OCI-LY1 (cell line): ENCODE measurements around the gene NUAK1.

Experiments used
- H2AFZ ChIP-seq: fragments of 200-600 bp; sonication (generic), shearing (Covaris generic); 2 replicates; pipeline ENCODE4 v1.6.0; 2014; ENCODE audit warnings: antibody characterized with exemption, mild to moderate bottlenecking, low read length
- H3F3A ChIP-seq: fragments of 200-600 bp; sonication (generic), shearing (Covaris generic); 2 replicates; pipeline ENCODE4 v1.6.0; 2014; ENCODE audit warnings: mild to moderate bottlenecking, antibody characterized with exemption, low read length, moderate library complexity; ENCODE audit not compliant: insufficient read depth
- H3K27ac ChIP-seq: fragments of 200-600 bp; sonication (generic); 2 replicates; pipeline ENCODE4 v1.5.1; 2014; ENCODE audit warnings: low read length, mixed run types, mild to moderate bottlenecking, low read depth; ENCODE audit not compliant: poor library complexity, severe bottlenecking
- H3K27me3 ChIP-seq: fragments of 200-600 bp; sonication (generic); 2 replicates; pipeline ENCODE4 v1.6.0; 2014; ENCODE audit warnings: antibody characterized with exemption, mild to moderate bottlenecking, low read length, moderate library complexity; ENCODE audit not compliant: insufficient read depth
- H3K36me3 ChIP-seq: fragments of 200-600 bp; sonication (generic); 2 replicates; pipeline ENCODE4 v1.6.1; 2014; ENCODE audit warnings: mild to moderate bottlenecking, antibody characterized with exemption, low read length, moderate library complexity, mixed read lengths; ENCODE audit not compliant: insufficient read depth
- H3K4me1 ChIP-seq: fragments of 200-600 bp; sonication (generic); 2 replicates; pipeline ENCODE4 v1.5.1; 2014; ENCODE audit warnings: mild to moderate bottlenecking, low read length, moderate library complexity; ENCODE audit not compliant: insufficient read depth, severe bottlenecking
- H3K4me2 ChIP-seq: fragments of 200-600 bp; sonication (generic), shearing (Covaris generic); 2 replicates; pipeline ENCODE4 v1.6.1; 2014; ENCODE audit warnings: low read length
- H3K4me3 ChIP-seq: fragments of 200-600 bp; sonication (generic); 2 replicates; pipeline ENCODE4 v1.5.1; 2014; ENCODE audit warnings: low read length, low read depth, mild to moderate bottlenecking, mixed read lengths; ENCODE audit not compliant: poor library complexity, severe bottlenecking
- H3K79me2 ChIP-seq: fragments of 200-600 bp; shearing (Covaris generic); 2 replicates; pipeline ENCODE4 v1.6.1; 2016; ENCODE audit warnings: mixed run types, low read length, mixed read lengths; ENCODE audit not compliant: insufficient read depth
- H3K9ac ChIP-seq: fragments of 200-600 bp; sonication (generic), shearing (Covaris generic); 2 replicates; pipeline ENCODE4 v1.6.1; 2014; ENCODE audit warnings: mild to moderate bottlenecking, low read length, mixed read lengths
- H3K9me2 ChIP-seq: fragments of 200-600 bp; sonication (generic), shearing (Covaris generic); 2 replicates; pipeline ENCODE4 v1.6.1; 2014; ENCODE audit warnings: low read depth, mild to moderate bottlenecking, low read length, mixed read lengths
- H3K9me3 ChIP-seq: fragments of 200-600 bp; shearing (Covaris generic); 2 replicates; pipeline ENCODE4 v1.6.1; 2014; ENCODE audit warnings: low read length, mixed read lengths
- H4K20me1 ChIP-seq: fragments of 200-600 bp; sonication (generic), shearing (Covaris generic); 2 replicates; pipeline ENCODE4 v1.6.0; 2016; ENCODE audit warnings: mild to moderate bottlenecking, low read length; ENCODE audit not compliant: insufficient read depth
- CTCF ChIP-seq: fragments of 200-600 bp; sonication (generic), shearing (Covaris generic); IDR thresholded peaks from 2 replicates; pipeline ENCODE4 v1.5.1; 2017; ENCODE audit warnings: mild to moderate bottlenecking, antibody characterized with exemption, low read length, moderate library complexity, mixed read lengths
- EZH2 ChIP-seq: fragments of 200-600 bp; sonication (generic), shearing (Covaris generic); IDR thresholded peaks from 2 replicates; pipeline ENCODE4 v1.8.0; 2017; ENCODE audit warnings: borderline replicate concordance, mixed run types, mild to moderate bottlenecking, antibody characterized with exemption, low read length, moderate library complexity, mixed read lengths

NUAK1 gene

GRCh38 chr12:106025129-106025528 is 113.6 kb downstream of the NUAK1 start:
- no peak overlapping the region for H3K9ac ChIP-seq
- no peak overlapping the region for H3K27ac ChIP-seq
- no peaks in the 10 kb centered on the region for H3K27me3 ChIP-seq
- no peaks in the 10 kb centered on the region for H3K9me2 ChIP-seq
- H3F3A ChIP-seq = no peaks in the 10 kb centered on the region
- H3K4me2 ChIP-seq = no peak overlapping the region
- H3K79me2 ChIP-seq = no peaks in the 10 kb centered on the region
- TF ChIP-seq CTCF = no peak
- no peak for TF ChIP-seq EZH2
- no peak overlapping the region for H2AFZ ChIP-seq
- no peaks in the 10 kb centered on the region for H3K4me1 ChIP-seq
- H4K20me1 ChIP-seq = no peaks in the 10 kb centered on the region
- no peaks in the 10 kb centered on the region for H3K36me3 ChIP-seq
- no peak overlapping the region for H3K4me3 ChIP-seq
- H3K9me3 ChIP-seq = no peaks in the 10 kb centered on the region

- no peaks in the 10 kb centered on the region for H3F3A ChIP-seq
- H2AFZ ChIP-seq = no peak overlapping the region
- H3K4me2 ChIP-seq = no peak overlapping the region
- no peaks in the 10 kb centered on the region for H3K9me2 ChIP-seq
- H3K9me3 ChIP-seq = no peaks in the 10 kb centered on the region
- H3K9ac ChIP-seq = no peak overlapping the region
- TF ChIP-seq EZH2 (no peak), CTCF (no peak)
- H3K4me3 ChIP-seq = no peak overlapping the region
- no peaks in the 10 kb centered on the region for H3K79me2 ChIP-seq
- H3K27me3 ChIP-seq = no peaks in the 10 kb centered on the region
- H3K4me1 ChIP-seq = no peaks in the 10 kb centered on the region
- H3K36me3 ChIP-seq = no peaks in the 10 kb centered on the region
- no peak overlapping the region for H3K27ac ChIP-seq
- H4K20me1 ChIP-seq = no peaks in the 10 kb centered on the region
Measured at GRCh38 chr12:106023039-106023438, 115.7 kb downstream of the NUAK1 start.

- H2AFZ ChIP-seq = no peak overlapping the region
- H3K9ac ChIP-seq = no peak overlapping the region
- no peaks in the 10 kb centered on the region for H3K27me3 ChIP-seq
- H3K27ac ChIP-seq = no peak overlapping the region
- H3K4me2 ChIP-seq = no peak overlapping the region
- no peaks in the 10 kb centered on the region for H3K9me2 ChIP-seq
- TF ChIP-seq CTCF (no peak), EZH2 (no peak)
- no peaks in the 10 kb centered on the region for H3F3A ChIP-seq
- H3K36me3 ChIP-seq = no peaks in the 10 kb centered on the region
- H3K79me2 ChIP-seq = no peaks in the 10 kb centered on the region
- H3K9me3 ChIP-seq = no peaks in the 10 kb centered on the region
- no peaks in the 10 kb centered on the region for H3K4me1 ChIP-seq
- no peak overlapping the region for H3K4me3 ChIP-seq
- no peaks in the 10 kb centered on the region for H4K20me1 ChIP-seq
Measured at GRCh38 chr12:106022568-106023012, 116.2 kb downstream of the NUAK1 start.
